Mucosa of stomach (tissue), 1 donor: ENCODE data around the gene CDCA7L.
"Not testable (repeated sequence)": the region's sequence is repeated elsewhere in the genome, so short reads cannot be mapped to it uniquely, and the experiment has no call there.

ENCODE experiments used
- H3K27me3 ChIP-seq: one replicate; pipeline ENCODE4 v1.7.0; 2013; ENCODE audit warnings: mild to moderate bottlenecking, low read length; ENCODE audit not compliant: control insufficient read depth, insufficient read depth
- H3K36me3 ChIP-seq: one replicate; pipeline ENCODE4 v1.7.0; 2013; ENCODE audit warnings: low read length; ENCODE audit not compliant: control insufficient read depth, insufficient read depth
- H3K4me1 ChIP-seq: one replicate; pipeline ENCODE4 v1.7.0; 2013; ENCODE audit warnings: mild to moderate bottlenecking, low read length; ENCODE audit not compliant: control insufficient read depth, insufficient read depth
- H3K4me3 ChIP-seq: one replicate; pipeline ENCODE4 v1.7.0; 2013; ENCODE audit warnings: low read length
- H3K9ac ChIP-seq: one replicate; pipeline ENCODE4 v1.7.0; 2013; ENCODE audit warnings: mild to moderate bottlenecking, low read length, moderate library complexity
- H3K9me3 ChIP-seq: one replicate; pipeline ENCODE4 v1.7.0; 2013; ENCODE audit warnings: mild to moderate bottlenecking, low read length, moderate library complexity; ENCODE audit not compliant: control insufficient read depth
- donor health status: Pancreatic carcinoma.

CDCA7L gene

GRCh38 chr7:21893401-21893800, 52.3 kb downstream of the CDCA7L start:
- Histone ChIP-seq H3K27me3 (no peaks in the 10 kb centered on the region), H3K9me3 (no peaks in the 10 kb centered on the region), H3K36me3 (no peaks in the 10 kb centered on the region), H3K9ac (no peak overlapping the region), H3K4me1 (no peaks in the 10 kb centered on the region), H3K4me3 (no peak overlapping the region)

GRCh38 chr7:21891291-21891690, 54.4 kb downstream of the CDCA7L start:
- Histone ChIP-seq H3K4me3 (no peak overlapping the region), H3K9me3 (no peaks in the 10 kb centered on the region), H3K36me3 (no peaks in the 10 kb centered on the region), H3K4me1 (no peaks in the 10 kb centered on the region), H3K9ac (no peak overlapping the region), H3K27me3 (no peaks in the 10 kb centered on the region)

DNA sequence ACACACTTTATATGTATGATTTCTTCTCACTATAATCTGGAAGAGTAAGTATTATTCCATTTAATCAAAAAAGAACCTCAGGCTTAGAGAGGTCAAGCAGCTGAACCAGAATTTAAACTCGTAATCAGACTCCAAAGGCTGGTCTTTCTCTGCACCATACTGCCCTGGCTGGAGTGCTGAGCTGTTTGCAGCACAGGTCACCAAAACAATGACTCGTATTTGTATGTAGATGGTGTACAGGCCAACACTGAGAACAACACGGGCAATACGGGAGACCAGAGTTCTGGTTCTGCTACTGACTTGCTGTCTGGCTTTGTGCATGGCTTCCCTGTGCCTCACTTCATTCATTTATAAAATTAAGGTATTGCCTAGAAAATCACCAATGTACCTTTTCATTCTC, 57.9 kb downstream of the CDCA7L start:
- no peak overlapping the region for H3K9ac ChIP-seq
- H3K4me3 ChIP-seq = no peak overlapping the region
- H3K27me3 ChIP-seq = no peaks in the 10 kb centered on the region
- H3K36me3 ChIP-seq = no peaks in the 10 kb centered on the region
- no peaks in the 10 kb centered on the region for H3K4me1 ChIP-seq
- no peaks in the 10 kb centered on the region for H3K9me3 ChIP-seq

DNA sequence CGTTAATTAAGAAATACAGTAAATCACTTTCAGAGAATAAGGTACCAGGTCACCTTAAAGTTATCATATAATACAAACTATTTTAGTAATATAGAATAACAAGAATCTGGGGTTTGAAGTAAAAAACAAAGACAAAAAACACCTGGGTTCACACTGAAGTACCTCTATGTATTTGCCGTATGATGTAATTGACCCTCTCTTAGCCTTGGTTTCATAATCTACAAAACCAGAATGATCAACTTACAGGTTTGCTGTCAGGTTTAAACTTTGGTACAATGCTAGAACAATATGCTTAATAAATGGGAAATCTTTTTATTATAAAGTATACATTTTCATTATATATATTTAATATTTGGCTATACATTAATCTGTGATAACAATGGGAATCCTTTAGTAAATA, 58.3 kb downstream of the CDCA7L start:
- H3K9ac ChIP-seq = no peak overlapping the region
- no peaks in the 10 kb centered on the region for H3K36me3 ChIP-seq
- H3K27me3 ChIP-seq = no peaks in the 10 kb centered on the region
- H3K4me1 ChIP-seq = no peaks in the 10 kb centered on the region
- H3K4me3 ChIP-seq = no peak overlapping the region
- no peaks in the 10 kb centered on the region for H3K9me3 ChIP-seq

DNA sequence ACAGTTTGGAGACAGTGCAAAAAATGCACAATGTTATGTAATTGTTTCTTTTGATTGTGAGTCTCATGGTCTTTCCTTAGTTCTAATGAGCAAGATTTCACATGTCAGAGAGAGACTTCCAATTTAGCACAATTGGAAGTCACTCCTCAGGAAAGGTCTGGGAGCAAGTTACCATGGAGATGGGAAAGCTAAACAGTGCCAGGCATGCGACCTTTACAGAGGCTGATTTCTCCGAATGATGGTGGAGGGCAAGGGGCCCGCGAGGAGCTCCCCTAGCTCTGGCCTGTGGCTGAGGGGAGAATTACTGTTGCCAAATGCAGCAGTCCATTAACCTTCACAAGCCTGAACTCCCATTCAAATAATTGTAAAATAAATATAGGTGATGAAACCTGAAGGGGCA, 59.3 kb downstream of the CDCA7L start:
- H3K4me1 ChIP-seq = no peaks in the 10 kb centered on the region
- no peak overlapping the region for H3K4me3 ChIP-seq
- H3K9ac ChIP-seq = no peak overlapping the region
- no peaks in the 10 kb centered on the region for H3K9me3 ChIP-seq
- H3K36me3 ChIP-seq = no peaks in the 10 kb centered on the region
- no peaks in the 10 kb centered on the region for H3K27me3 ChIP-seq

DNA sequence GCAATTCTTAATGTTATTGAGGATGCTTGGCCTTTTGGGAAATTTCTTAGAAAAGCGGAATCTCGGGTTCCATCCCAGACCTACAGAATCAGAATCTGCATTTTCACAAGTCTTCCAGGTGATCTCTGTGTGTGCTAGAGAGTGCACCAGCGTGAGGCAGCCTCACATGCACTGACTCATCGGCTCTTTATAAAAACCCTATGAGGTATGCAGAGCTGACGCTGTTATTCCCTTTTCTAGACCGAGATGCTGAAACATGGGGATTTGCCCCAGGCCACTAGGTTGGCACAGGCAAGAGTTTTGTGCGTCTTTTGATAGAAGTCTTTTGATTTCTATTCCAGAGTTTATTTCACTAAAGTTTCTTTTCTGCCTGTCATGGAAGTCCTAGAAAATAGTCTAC, 61.2 kb downstream of the CDCA7L start:
- Histone ChIP-seq H3K27me3 (no peaks in the 10 kb centered on the region), H3K4me1 (no peaks in the 10 kb centered on the region), H3K9me3 (no peaks in the 10 kb centered on the region), H3K4me3 (no peak overlapping the region), H3K9ac (no peak overlapping the region), H3K36me3 (no peaks in the 10 kb centered on the region)

- H3K27me3 ChIP-seq, H3K4me1 ChIP-seq, H3K9me3 ChIP-seq, H3K36me3 ChIP-seq, H3K4me3 ChIP-seq, H3K9ac ChIP-seq: not testable (repeated sequence)
Observed at GRCh38 chr7:21883501-21883900, 62.2 kb downstream of the CDCA7L start.

GRCh38 chr7:21883069-21883468, 62.6 kb downstream of the CDCA7L start:
- Histone ChIP-seq H3K9me3 (no peaks in the 10 kb centered on the region), H3K27me3 (no peaks in the 10 kb centered on the region), H3K36me3 (no peaks in the 10 kb centered on the region), H3K4me3 (no peak overlapping the region), H3K4me1 (no peaks in the 10 kb centered on the region), H3K9ac (no peak overlapping the region)

DNA sequence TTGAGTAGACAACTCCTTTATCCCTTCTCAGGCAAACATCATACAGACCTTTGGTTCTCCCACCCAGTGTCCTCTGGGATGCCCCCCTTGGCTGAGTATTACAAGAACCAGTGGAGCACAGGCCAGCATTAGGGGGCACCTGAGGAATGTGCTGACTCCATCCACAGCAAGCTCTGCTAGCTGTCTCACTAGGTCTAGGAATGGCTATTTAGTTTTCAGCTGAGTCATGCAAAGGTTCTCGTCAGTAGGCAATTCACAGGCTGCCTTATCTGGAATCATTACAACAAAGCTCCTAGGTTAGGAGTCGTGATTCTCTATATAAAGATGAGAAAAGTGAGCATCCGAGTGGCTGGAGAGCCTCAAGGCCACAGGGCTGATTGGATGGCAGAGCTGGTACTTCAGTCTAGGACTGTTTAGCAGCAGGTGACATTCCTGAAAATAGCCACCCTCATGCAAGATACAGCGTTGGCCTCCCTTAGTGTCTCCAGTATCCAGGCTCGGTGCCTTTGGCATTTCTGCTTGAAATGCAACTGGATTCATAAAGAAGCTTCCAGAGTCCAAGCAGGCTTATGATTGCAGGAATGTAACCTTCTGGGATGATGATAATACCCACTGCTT, 75.8 kb downstream of the CDCA7L start:
- Histone ChIP-seq H3K4me1 (no peaks in the 10 kb centered on the region), H3K9ac (no peak overlapping the region), H3K9me3 (no peaks in the 10 kb centered on the region), H3K4me3 (no peak overlapping the region), H3K36me3 (no peaks in the 10 kb centered on the region), H3K27me3 (no peaks in the 10 kb centered on the region)

GRCh38 chr7:21868576-21868850, 77.2 kb downstream of the CDCA7L start:
- H3K27me3 ChIP-seq = no peaks in the 10 kb centered on the region
- no peaks in the 10 kb centered on the region for H3K4me1 ChIP-seq
- no peak overlapping the region for H3K4me3 ChIP-seq
- H3K9ac ChIP-seq = no peak overlapping the region
- H3K9me3 ChIP-seq = no peaks in the 10 kb centered on the region
- no peaks in the 10 kb centered on the region for H3K36me3 ChIP-seq

DNA sequence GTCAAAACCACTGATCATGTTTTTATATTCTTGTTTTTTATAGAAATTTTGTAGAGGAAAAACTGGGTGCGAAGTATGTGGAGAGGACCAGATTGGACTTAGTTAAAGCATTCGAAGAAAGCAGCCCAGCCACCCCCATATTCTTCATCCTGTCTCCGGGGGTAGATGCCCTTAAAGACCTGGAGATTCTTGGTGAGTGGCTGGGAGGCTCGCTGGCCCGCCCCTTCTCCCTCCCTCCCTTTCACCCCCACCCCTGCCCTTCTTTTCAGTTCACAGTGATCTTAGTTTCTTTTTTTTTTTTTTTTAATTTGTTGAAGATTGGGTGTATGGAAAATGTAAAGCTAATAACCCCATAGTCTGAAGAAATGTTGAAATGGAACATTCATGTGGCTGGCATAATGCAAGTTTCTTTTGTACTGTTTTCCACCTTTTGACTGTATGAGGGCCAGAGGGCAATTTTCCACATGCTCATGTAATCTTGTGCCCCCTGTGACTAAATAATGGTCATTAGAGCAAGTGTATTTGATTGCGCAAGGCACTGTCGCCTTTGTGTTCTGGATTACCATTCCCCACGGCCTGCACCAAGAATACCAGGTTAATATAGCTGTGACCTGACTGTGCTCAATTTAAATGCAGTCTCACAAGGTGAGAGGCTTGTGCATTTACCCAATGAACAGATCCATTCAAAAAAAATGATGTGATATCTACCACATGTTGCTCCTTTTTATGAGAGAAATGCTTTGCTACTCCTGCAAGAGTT, 77.7 kb downstream of the CDCA7L start:
- H3K4me1 ChIP-seq = no peaks in the 10 kb centered on the region
- H3K27me3 ChIP-seq = no peaks in the 10 kb centered on the region
- H3K36me3 ChIP-seq = no peaks in the 10 kb centered on the region
- H3K9ac ChIP-seq = no peak overlapping the region
- H3K4me3 ChIP-seq = no peak overlapping the region
- no peaks in the 10 kb centered on the region for H3K9me3 ChIP-seq

DNA sequence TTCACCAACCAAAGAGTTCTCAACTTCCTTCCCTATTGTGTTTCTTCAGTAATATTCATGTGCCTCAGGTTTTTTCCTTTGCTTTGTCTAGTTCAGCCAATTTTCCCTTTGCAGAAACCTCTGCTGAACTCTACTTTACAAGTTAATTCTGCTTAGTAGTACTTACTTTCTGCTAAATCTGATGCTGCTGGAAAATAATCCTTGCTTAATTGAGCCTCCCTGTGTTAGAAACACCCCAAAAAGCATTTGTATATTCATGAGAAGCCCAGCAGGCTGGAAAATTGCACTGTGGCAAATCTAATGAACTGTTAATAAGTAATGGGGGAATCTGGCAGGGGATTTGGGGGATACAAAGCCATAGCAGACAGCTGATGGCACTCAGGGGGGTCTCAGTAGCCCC, 78.5 kb downstream of the CDCA7L start:
- no peak overlapping the region for H3K4me3 ChIP-seq
- H3K36me3 ChIP-seq = no peaks in the 10 kb centered on the region
- no peak overlapping the region for H3K9ac ChIP-seq
- no peaks in the 10 kb centered on the region for H3K27me3 ChIP-seq
- H3K9me3 ChIP-seq = no peaks in the 10 kb centered on the region
- no peaks in the 10 kb centered on the region for H3K4me1 ChIP-seq

DNA sequence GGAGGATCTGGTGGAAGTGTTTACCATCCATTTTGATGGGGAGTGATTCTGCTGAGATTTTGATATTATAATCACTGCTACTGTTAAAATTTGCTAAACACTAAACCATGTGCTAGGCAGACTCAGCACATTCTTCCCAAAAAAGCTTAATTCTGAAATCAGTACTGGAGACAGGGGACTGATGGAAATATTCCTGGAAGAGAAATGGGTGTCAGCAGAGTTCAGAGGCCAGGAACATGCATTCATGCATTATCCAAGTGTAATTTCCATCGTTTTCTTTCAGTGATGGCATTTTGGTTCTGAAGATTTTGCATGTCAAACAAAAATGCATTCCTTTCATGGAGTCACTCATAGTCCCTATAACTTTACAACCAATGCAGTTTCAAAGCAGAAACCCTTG, 79.0 kb downstream of the CDCA7L start:
- Histone ChIP-seq H3K4me1 (no peaks in the 10 kb centered on the region), H3K9me3 (no peaks in the 10 kb centered on the region), H3K9ac (no peak overlapping the region), H3K4me3 (no peak overlapping the region), H3K27me3 (no peaks in the 10 kb centered on the region), H3K36me3 (no peaks in the 10 kb centered on the region)
